HG03103 (cell line): Measurements from ENCODE around the gene ZNF281.
"Not testable (repeated sequence)": the region's sequence is repeated elsewhere in the genome, so short reads cannot be mapped to it uniquely, and the experiment has no call there.

ENCODE experiments used
- ATAC-seq: cut with Tn5 transposase; IDR thresholded peaks from one replicate; pipeline ENCODE4 v1.9.1; 2021; ENCODE audit warnings: low read depth; ENCODE audit not compliant: unreplicated experiment

The ZNF281 gene

DNA sequence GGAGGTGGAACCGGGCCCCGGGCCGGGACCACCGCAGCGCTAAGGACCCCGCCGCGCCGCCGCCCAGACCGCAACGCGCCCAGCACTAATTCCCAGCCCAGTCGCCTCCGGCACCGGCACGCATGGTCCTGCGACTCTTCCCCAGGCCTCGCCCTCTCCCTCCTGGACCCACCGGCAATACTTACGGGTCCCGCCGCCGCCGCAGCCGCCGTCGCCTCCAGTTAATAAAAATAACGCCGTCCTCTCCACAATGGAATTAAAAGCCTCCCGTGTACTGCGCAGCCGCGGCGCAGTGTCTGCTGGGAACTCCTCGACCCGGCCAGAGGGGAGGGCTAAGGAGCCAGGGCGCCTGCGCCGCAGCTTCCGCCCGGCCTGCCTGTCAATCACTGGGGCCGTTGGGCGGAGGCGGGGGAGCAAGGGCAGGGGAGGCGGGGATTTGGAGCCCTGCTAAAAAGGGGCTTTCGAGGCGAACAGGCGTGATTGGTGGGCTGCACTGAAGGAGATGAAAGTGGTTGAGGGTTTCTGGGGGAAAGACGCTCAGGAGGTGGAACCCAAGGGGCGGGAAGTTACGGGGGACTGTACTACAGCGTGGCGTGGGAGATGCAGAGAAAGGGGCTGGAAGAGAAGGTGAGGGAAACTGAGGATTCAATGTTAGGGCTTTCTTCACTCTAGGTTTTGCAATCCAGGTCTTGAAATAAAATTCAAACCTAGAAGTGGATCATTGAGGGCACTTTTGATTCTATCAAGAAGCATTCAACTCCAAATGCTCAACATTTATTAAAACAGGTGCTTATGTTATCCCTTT is at the start of gene ZNF281:
Gene ZNF281, minus strand, starts transcription at position 276 of the 805 bp plus-strand sequence. CDS start 331 bp downstream, outside the sequence.
- ATAC-seq: peak; percentile 97

- ATAC-seq: no peak
These were observed 48.9 kb upstream of the ZNF281 start for GRCh38 chr1:200458780-200459179.

- no peak for ATAC-seq
These were observed 48.0 kb upstream of the ZNF281 start for GRCh38 chr1:200457810-200458209.

GRCh38 chr1:200454425-200454824 is 44.6 kb upstream of the ZNF281 start:
- ATAC-seq: no peak

DNA sequence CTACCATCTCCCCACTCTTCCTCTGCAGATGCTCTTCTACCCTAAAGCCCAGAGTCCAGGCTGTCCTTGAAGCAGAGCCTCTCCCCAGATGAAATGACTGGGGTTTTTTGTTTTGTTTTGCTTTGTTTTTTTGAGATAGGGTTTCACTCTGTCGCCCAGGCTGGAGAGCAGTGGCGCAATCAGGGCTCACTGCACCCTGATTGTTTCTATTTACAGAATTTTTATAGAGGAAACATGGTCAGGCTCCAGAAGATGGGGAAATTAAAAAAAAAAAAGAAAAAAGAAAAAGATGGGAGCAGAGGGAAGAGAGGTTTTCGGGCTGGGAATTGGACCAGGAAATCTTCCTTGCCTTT is 43.7 kb upstream of the ZNF281 start:
- ATAC-seq: no peak

DNA sequence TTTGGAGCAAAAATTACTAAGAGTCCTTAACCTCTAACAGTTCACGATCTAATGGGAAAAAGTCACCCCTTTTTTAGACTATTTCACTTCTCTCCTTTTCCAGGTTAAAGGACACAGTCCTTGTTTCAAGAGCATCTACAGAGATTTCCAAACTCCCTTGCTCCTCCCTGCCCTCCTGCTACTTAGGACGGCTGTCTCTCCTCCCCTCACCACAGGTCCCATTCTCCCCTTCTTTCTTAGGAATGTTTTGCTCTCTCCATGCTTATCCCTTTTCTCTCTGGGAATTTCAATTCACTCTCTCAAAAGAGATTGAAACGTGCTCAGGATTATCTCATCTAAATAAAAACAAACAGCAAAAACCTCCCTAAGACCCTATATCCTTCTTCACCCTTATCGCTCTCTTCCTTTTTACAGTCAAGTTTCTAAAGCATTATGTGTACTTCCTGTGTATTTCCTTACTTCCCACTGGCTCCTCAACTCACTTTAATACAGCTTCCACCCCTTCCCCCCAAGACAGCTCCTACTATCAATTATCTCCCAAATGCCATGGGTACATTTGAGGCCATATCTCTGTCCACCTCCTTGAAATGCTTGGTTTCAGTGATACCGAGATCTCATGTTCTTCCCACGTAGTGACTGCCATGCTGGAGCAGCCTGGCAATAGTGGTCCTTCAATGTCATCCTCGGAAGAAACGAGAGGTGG is 43.2 kb upstream of the ZNF281 start:
- no peak for ATAC-seq

DNA sequence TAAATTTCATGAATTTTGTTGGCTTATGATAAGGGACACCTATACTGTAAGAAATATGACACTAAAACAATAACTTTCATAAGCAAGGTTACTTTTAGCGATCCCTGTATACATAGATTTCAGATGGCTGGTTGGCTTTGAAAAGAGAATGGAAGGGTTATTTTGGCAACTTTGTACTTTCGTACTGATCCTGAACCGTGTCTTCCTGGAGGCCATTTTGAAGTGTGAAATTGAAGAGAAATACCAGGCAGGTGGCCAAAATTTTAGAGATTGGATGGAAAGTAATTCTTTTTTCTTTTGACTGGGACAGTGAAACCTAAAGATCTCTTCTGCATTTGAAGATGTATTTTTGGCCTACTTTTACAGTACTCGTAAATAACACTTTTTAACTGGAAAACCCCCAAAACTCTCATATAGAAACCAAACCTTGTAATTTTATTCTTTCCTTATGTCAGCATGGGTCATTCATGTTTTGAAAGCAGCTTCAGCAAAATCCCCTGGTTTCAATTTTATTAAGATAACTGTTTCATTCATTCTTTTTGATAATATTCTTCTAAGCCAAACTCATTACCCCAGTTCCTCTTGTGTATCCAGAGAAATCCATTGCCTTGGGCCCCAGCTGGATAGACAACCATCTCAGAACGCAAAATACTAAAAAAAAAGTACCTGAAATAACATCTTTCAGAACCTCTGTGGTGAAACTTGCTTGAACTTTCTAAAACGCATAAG is 38.4 kb upstream of the ZNF281 start:
- peak; percentile 78 for ATAC-seq

GRCh38 chr1:200445213-200445612 is 35.4 kb upstream of the ZNF281 start:
- ATAC-seq: no peak

DNA sequence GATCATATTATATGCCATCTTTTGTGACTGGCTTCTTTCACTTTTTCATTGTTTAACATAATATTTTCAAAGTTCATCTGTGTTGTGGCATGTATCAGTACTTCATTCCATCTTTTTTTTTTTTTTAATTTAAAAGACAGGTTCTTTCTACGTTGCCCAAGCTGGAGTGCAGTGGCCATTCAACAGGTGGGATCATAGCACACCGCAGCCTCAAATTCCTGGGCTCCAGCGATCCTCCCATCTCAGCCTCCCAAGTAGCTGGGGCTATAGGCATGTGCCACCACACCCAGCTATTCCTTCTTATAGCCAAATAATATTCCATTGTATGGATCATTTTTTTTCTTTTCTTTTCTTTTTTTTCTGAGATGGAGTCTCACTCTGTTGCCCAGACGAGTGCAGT is 34.6 kb upstream of the ZNF281 start:
- ATAC-seq: no peak

DNA sequence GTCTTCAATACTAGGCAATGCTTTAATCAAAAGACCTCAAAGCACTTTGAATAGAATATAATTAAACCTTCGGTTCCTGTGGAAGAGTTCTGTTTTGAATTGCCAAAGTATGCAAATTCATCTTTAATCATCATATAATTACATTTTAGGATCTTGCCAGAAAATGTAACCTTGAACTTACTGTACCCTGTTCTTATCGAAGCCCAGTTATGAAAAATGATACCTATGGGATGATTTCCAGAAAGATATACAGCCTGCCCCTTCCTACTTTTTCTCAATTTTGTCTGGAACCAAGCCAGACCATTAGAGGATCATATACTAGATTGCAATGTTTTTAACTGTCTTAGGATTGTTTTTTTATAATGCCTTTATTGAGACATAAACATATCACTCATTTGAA is 34.0 kb upstream of the ZNF281 start:
- no peak for ATAC-seq

- ATAC-seq: no peak
These were observed 32.8 kb upstream of the ZNF281 start for GRCh38 chr1:200442537-200443156.

GRCh38 chr1:200442023-200442422 is 32.2 kb upstream of the ZNF281 start:
- ATAC-seq: no peak

- no peak for ATAC-seq
These were observed 29.1 kb upstream of the ZNF281 start for GRCh38 chr1:200438911-200439310.

DNA sequence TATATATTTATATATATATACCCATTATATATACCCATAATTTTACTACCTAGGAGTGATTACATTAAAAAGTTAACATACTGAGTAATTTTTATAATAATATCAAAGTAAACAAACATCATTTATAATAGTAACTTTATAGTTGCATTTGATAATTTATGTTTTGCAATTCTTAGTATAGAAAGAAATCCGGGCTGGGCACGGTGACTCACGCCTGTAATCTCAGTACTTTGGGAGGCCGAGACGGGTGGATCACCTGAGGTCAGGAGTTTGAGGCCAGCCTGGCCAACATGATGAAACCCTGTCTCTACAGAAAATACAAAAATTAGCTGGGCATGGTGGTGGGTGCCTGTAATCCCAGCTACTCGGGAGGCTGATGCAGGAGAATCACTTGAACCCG is 28.6 kb upstream of the ZNF281 start:
- ATAC-seq: not testable (repeated sequence)

DNA sequence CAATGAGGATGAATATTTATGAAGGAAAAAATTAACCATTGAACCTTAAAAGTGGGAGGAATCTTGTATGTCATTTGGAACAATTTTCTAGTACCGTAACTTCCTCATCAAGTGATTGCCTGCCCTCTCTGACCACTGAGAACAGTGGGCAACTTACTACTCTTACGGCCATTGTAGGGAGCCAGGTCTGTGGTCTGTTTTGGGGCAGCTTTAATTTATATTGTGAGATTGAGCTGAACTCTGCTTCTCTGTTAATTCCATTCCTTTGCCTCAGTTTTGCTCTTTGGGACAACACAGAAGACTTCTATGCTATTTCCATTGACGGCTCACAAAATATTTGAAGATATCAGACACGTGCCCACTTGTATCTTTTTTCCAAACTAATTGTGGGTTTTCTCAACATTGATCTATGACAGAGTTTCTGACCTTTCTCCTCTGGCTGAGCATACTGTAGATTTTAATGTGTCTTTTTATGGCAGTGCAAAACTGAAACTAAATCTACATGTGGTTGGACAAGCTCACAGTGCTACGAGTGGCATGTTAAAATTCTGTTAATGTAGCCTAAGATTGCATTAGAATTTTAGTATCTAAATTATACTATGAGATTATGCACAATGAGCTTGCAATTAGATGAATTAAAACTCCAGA is 27.8 kb upstream of the ZNF281 start:
- no peak for ATAC-seq

DNA sequence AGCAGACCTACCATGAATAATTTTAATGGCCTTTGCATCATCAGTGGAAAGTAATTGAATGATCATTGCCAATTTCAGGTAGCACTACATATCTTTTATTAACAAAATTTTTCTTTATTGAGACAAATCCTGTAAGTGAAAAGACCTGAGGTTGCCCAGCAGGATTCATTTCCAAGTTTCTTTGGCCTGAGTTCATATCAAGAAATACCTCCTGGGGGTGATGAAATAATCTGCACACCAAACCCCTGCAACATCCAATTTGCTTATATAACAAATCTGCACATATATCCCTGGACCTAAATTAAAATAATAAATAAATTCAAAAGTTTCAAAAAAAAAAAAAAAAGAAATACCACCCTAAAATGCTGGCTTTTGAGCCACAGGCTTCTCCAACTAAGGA is 27.3 kb upstream of the ZNF281 start:
- ATAC-seq: no peak

DNA sequence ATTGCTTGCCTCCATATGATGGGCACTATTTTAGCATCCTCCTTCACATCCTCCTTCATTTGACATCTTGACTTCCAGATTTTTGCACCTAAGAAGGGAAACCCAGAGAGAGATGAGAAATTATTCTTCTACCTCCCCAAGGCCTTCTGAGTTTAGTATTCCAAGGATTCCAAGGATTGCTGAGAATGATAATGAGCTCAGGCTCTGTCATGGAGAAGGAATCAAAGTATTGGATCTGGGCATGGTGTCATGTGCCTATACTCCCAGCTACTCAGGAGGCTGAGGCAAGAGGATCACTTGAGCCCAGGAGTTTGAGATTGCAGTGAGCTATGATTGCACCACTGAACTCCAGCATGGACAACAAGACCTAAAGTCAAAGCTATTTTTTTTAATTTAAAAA is 26.6 kb upstream of the ZNF281 start:
- no peak for ATAC-seq

DNA sequence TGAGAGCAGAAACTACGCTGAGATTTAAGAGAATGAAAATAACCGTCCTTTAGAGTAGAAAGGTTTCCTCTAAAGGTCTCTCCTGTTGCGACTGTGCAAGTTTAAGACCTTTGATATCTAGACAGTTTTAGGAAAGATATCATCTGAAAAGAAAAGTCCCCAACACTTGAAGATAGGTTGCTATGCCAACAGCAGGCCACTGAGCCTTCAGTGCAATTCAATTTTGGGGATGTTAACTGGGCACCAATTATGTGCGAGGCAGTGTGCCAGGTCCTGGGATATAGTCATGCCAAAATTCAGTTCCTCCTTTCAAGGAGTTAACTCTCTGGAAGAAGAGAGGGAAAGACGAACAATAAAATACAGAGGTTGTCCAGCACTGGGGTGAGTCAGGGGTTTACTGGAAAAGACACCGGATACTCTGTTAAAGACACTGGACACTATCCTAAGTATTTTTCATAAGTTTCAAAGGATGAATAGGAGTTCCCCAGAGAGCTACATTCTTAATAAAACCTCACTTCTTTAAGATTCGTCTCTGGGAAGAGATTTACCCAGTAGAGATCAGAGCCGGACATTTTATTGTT is 25.5 kb upstream of the ZNF281 start:
- ATAC-seq: no peak

GRCh38 chr1:200433586-200433985 is 23.8 kb upstream of the ZNF281 start:
- no peak for ATAC-seq

- ATAC-seq: no peak
These were observed 22.8 kb upstream of the ZNF281 start for GRCh38 chr1:200432586-200432985.
